Adrenal gland (tissue), 5 donors: Measurements from ENCODE around the gene IQCE.

Experiments
- POLR2A ChIP-seq, 2 donors: fragments of 450-650 bp; IDR thresholded peaks; one replicate each; pipeline ENCODE4 v1.6.1; 2017; ENCODE audit warnings: antibody characterized with exemption in 2 of 2, mild to moderate bottlenecking in 2 of 2, moderate library complexity in 1 of 2
- TF ChIP-seq, protein P1 (sequence below), 6 experiments: fragments of 450-650 bp in 4 of 6; fragments of 200-600 bp in 2 of 6; sonication (generic) in 1 of 6; IDR thresholded peaks; 1 replicate in 5 of 6; 2 replicates in 1 of 6; pipeline versions ENCODE4 v1.5.1 to v1.8.0; 2016 to 2021; ENCODE audit warnings: antibody characterized with exemption in 6 of 6, mild to moderate bottlenecking in 2 of 6, moderate library complexity in 1 of 6
- donor health status: DM: no; HTN: no; CAD: no.

GRCh38 chr7:2521952-2522591 lies 36.7 kb upstream of the IQCE start:
- TF ChIP-seq, protein P1, sequence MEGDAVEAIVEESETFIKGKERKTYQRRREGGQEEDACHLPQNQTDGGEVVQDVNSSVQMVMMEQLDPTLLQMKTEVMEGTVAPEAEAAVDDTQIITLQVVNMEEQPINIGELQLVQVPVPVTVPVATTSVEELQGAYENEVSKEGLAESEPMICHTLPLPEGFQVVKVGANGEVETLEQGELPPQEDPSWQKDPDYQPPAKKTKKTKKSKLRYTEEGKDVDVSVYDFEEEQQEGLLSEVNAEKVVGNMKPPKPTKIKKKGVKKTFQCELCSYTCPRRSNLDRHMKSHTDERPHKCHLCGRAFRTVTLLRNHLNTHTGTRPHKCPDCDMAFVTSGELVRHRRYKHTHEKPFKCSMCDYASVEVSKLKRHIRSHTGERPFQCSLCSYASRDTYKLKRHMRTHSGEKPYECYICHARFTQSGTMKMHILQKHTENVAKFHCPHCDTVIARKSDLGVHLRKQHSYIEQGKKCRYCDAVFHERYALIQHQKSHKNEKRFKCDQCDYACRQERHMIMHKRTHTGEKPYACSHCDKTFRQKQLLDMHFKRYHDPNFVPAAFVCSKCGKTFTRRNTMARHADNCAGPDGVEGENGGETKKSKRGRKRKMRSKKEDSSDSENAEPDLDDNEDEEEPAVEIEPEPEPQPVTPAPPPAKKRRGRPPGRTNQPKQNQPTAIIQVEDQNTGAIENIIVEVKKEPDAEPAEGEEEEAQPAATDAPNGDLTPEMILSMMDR (IDR thresholded peaks at IDR 0.05): no peak
- TF ChIP-seq POLR2A (IDR thresholded peaks at IDR 0.05): no peak
